WTC11 (cell line): Measurements from ENCODE around the gene ARHGEF17. TPM values are rescaled to one million over a fixed set of nuclear protein-coding genes. Genes with fewer than 3 reads are reported as not detected.

ENCODE experiments used
- ATAC-seq: fragments of 200-7000 bp; cut with Tn5 transposase; 2 replicates; pipeline ENCODE4 v1.10.0; 2021; ENCODE audit warnings: mild to moderate bottlenecking, moderate library complexity
- CTCF ChIA-PET: fragments of 300-600 bp; sonication (Branson Sonifier 250); formaldehyde crosslinking; loops from one replicate; lab custom pipeline; 2021; ENCODE audit warnings: antibody characterized with exemption; lab: Charles Lee
- POLR2A ChIA-PET: fragments of 350-600 bp; sonication (Branson Sonifier 250); formaldehyde crosslinking; loops from one replicate; lab custom pipeline; 2021; ENCODE audit warnings: antibody characterized with exemption; lab: Charles Lee
- DNase-seq: peaks from one replicate; pipeline ENCODE4 v3.0.0; 2021; ENCODE audit warnings: low spot score
- H3K27ac Mint-ChIP-seq: 2 replicates; pipeline ENCODE4 v1.8.0; 2021; ENCODE audit warnings: mixed read lengths
- H3K27me3 Mint-ChIP-seq: 2 replicates; pipeline ENCODE4 v1.8.0; 2021; ENCODE audit warnings: low read depth, mild to moderate bottlenecking, moderate library complexity, mixed read lengths
- H3K36me3 Mint-ChIP-seq: 2 replicates; pipeline ENCODE4 v1.8.0; 2021; ENCODE audit warnings: mixed read lengths
- H3K4me1 Mint-ChIP-seq: 2 replicates; pipeline ENCODE4 v1.8.0; 2022; ENCODE audit warnings: mixed read lengths
- H3K4me3 Mint-ChIP-seq: 2 replicates; pipeline ENCODE4 v1.8.0; 2021; ENCODE audit warnings: mild to moderate bottlenecking, moderate library complexity, mixed read lengths
- H3K9me3 Mint-ChIP-seq: 2 replicates; pipeline ENCODE4 v1.8.0; 2021; ENCODE audit warnings: mixed read lengths
- AR ChIP-seq: fragments of 250-450 bp; sonication (Bioruptor Pico); IDR thresholded peaks from 2 replicates; pipeline ENCODE4 v1.9.0; 2021; ENCODE audit warnings: mild to moderate bottlenecking
- CTCF ChIP-seq: fragments of 200-600 bp; IDR thresholded peaks from 2 replicates; pipeline ENCODE4 v1.8.0; 2022; ENCODE audit warnings: antibody characterized with exemption
- E2F1 ChIP-seq: sonication (generic); formaldehyde crosslinking; IDR thresholded peaks from 2 replicates; pipeline ENCODE4 v1.8.0; 2022; ENCODE audit warnings: mild to moderate bottlenecking, missing genetic modification reagents
- ERG ChIP-seq: fragments of 250-450 bp; sonication (Bioruptor Pico); IDR thresholded peaks from 2 replicates; pipeline ENCODE4 v1.8.0; 2021; ENCODE audit warnings: mild to moderate bottlenecking
- FOXJ3 ChIP-seq: sonication (generic); formaldehyde crosslinking; IDR thresholded peaks from 2 replicates; pipeline ENCODE4 v1.9.0; 2021; ENCODE audit warnings: missing genetic modification reagents, mild to moderate bottlenecking, borderline replicate concordance
- FOXP4 ChIP-seq: sonication (generic); formaldehyde crosslinking; IDR thresholded peaks from 2 replicates; pipeline ENCODE4 v1.8.0; 2022; ENCODE audit warnings: mild to moderate bottlenecking, missing genetic modification reagents
- GABPB1 ChIP-seq: sonication (generic); formaldehyde crosslinking; IDR thresholded peaks from 2 replicates; pipeline ENCODE4 v1.8.1; 2023; ENCODE audit warnings: mild to moderate bottlenecking, missing genetic modification reagents
- HMGXB4 ChIP-seq: sonication (generic); formaldehyde crosslinking; IDR thresholded peaks from 2 replicates; pipeline ENCODE4 v1.8.1; 2023; ENCODE audit warnings: mild to moderate bottlenecking, moderate library complexity, missing genetic modification reagents
- MAX ChIP-seq: sonication (generic); formaldehyde crosslinking; IDR thresholded peaks from 2 replicates; pipeline ENCODE4 v1.8.0; 2022; ENCODE audit warnings: mild to moderate bottlenecking, missing genetic modification reagents
- NFE2L1 ChIP-seq: sonication (generic); formaldehyde crosslinking; IDR thresholded peaks from 2 replicates; pipeline ENCODE4 v1.8.1; 2023; ENCODE audit warnings: missing genetic modification reagents
- NR1H2 ChIP-seq: sonication (generic); formaldehyde crosslinking; IDR thresholded peaks from 2 replicates; pipeline ENCODE4 v1.9.0; 2021; ENCODE audit warnings: mild to moderate bottlenecking, moderate library complexity, missing genetic modification reagents
- NR3C1 ChIP-seq: sonication (generic); formaldehyde crosslinking; conservative IDR thresholded peaks from 2 replicates; pipeline ENCODE4 v1.8.1; 2023; ENCODE audit warnings: low read depth, mild to moderate bottlenecking, missing genetic modification reagents
- SOX15 ChIP-seq: fragments of 250-450 bp; sonication (Bioruptor Pico); IDR thresholded peaks from 2 replicates; pipeline ENCODE4 v1.9.0; 2021; ENCODE audit warnings: mild to moderate bottlenecking
- SP1 ChIP-seq: sonication (generic); formaldehyde crosslinking; conservative IDR thresholded peaks from 2 replicates; pipeline ENCODE4 v1.8.1; 2022; ENCODE audit warnings: missing genetic modification reagents
- TCF7 ChIP-seq: sonication (generic); formaldehyde crosslinking; IDR thresholded peaks from 2 replicates; pipeline ENCODE4 v1.8.0; 2022; ENCODE audit warnings: mild to moderate bottlenecking, low read depth, missing genetic modification reagents, moderate library complexity
- TEAD4 ChIP-seq: sonication (generic); formaldehyde crosslinking; IDR thresholded peaks from 2 replicates; pipeline ENCODE4 v1.8.0; 2022; ENCODE audit warnings: mild to moderate bottlenecking, missing genetic modification reagents
- ZNF121 ChIP-seq: sonication (generic); formaldehyde crosslinking; IDR thresholded peaks from 2 replicates; pipeline ENCODE4 v1.8.0; 2023; ENCODE audit warnings: missing genetic modification reagents
- total RNA-seq: library from RNA; stranded (reverse); gene quantifications from 3 replicates; pipeline ENCODE4 v1.2.3, GENCODE V29; 2021

The ARHGEF17 gene
- total RNA-seq, 1 experiment from 2014 or later = 18.2 TPM

- Mint-ChIP-seq H3K36me3 (no peaks in the 10 kb centered on the region), H3K9me3 (no peaks in the 10 kb centered on the region), H3K27ac (peak overlapping the region; percentile 85), H3K4me1 (peaks cover 15% of the 10 kb centered on the region), H3K27me3 (peaks cover 38% of the 10 kb centered on the region), H3K4me3 (peak overlapping the region; percentile 76)
- CTCF ChIA-PET = interaction anchor here (0.6 to 7.6 kb wide), 45 partner anchors 9 to 1442 kb away, joined by 3 to 270 read pairs (median 6); partner anchors contain the start of gene FCHSD2
- DNase-seq (peak; percentile 43), ATAC-seq (peak; percentile 0; the same call in 1 of the 2 replicates)
- POLR2A ChIA-PET = interaction anchor here (1.5 to 4.2 kb wide), 3 partner anchors 16 to 28 kb away, joined by 6 to 23 read pairs (median 7); no protein-coding TSS in a partner anchor
- TF ChIP-seq ERG = no peak
- no peak for TF ChIP-seq NR3C1
- no peak for TF ChIP-seq TCF7 (CRISPR knock-in tag)
- TF ChIP-seq HMGXB4 = 0 out of 2 replicates have a peak, but pooled peaks have one; percentile 23
- TF ChIP-seq FOXJ3 = no peak
- TF ChIP-seq GABPB1 (CRISPR knock-in tag) = no peak
- no peak for TF ChIP-seq SOX15 (CRISPR knock-in tag)
- no peak for TF ChIP-seq FOXP4 (CRISPR knock-in tag)
These were observed 1.1 kb upstream of the ARHGEF17 start for GRCh38 chr11:73306977-73307322.

GRCh38 chr11:73307323-73308002 is 613 bp upstream of the ARHGEF17 start:
- peaks cover 39% of the 10 kb centered on the region for H3K27me3 Mint-ChIP-seq
- TF ChIP-seq E2F1 (CRISPR knock-in tag) (no peak), NR1H2 (no peak), ZNF121 (0 out of 2 replicates have a peak, but pooled peaks have one; percentile 55), MAX (CRISPR knock-in tag) (peak; percentile 27; the same call in 1 of the 2 replicates), AR (CRISPR knock-in tag) (no peak), NFE2L1 (CRISPR knock-in tag) (peak; percentile 33; the same call in 1 of the 2 replicates), CTCF (peak; percentile 57), SP1 (CRISPR knock-in tag) (peak; percentile 60), TEAD4 (CRISPR knock-in tag) (no peak)
- DNase-seq (peak; percentile 99), ATAC-seq (peak; percentile 78)
- CTCF ChIA-PET = interaction anchor here (0.6 to 7.6 kb wide), 44 partner anchors 8 to 1442 kb away, joined by 3 to 270 read pairs (median 6); partner anchors contain the start of gene FCHSD2
- H3K4me1 Mint-ChIP-seq = peaks cover 16% of the 10 kb centered on the region
- POLR2A ChIA-PET = interaction anchor here (1.1 to 4.2 kb wide), 4 partner anchors 16 to 69 kb away, joined by 3 to 23 read pairs (median 6); partner anchors contain the start of gene RELT
- no peaks in the 10 kb centered on the region for H3K36me3 Mint-ChIP-seq
- H3K27ac Mint-ChIP-seq = peak overlapping the region; percentile 85
- no peaks in the 10 kb centered on the region for H3K9me3 Mint-ChIP-seq
- H3K4me3 Mint-ChIP-seq = peak overlapping the region; percentile 76
